ENCODE results near the gene FGF19.

The FGF19 gene

DNA sequence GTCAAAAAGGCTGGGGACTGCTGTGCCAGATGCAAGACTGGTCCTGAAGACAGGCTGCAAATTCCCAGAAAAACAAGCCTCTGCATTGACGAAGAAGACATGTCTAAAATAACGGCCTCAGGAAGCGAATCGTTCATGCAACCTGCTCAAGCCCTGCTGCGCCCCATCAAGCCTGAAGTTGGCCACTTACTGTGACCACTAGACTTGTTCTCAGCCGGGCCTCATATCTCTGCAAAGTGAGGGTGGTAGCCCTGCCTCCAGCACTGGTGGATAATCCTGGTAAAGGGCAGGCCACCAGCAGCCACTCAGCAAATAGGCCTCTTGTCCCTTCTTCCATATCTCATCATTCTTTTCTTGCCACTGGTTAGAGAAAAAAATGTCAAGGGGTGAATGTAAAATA lies 40.5 kb downstream of the FGF19 start:
- Histone ChIP-seq H4K20me1 (ENCODE audit: insufficient read depth, low read length) (peaks cover 6% of the 10 kb centered on the region), H3K9me3 (ENCODE audit: insufficient read depth, low read length, severe bottlenecking) (no peaks in the 10 kb centered on the region), H3K4me2 (ENCODE audit: insufficient read depth, low read length) (no peak overlapping the region), H3K4me3 (ENCODE audit: low read depth in 1 of 2, low read length in 2 of 2) (no peak overlapping the region), H3K9ac (ENCODE audit: low read depth, low read length) (no peak overlapping the region), H3K36me3 (ENCODE audit: insufficient read depth, low read length) (peaks cover 32% of the 10 kb centered on the region), H3K4me1 (ENCODE audit: insufficient read depth, low read length) (no peaks in the 10 kb centered on the region), H3K79me2 (ENCODE audit: insufficient read depth, low read length) (no peaks in the 10 kb centered on the region), H3K27ac (ENCODE audit: low read length) (no peak overlapping the region), H2AFZ (ENCODE audit: low read depth, low read length) (no peak overlapping the region), H3K27me3 (ENCODE audit: insufficient read depth, low read length, poor library complexity) (no peaks in the 10 kb centered on the region)
- ATAC-seq (ENCODE audit: insufficient read depth, low read depth) (no peak), DNase-seq (no peak)
- TF ChIP-seq, protein P1, sequence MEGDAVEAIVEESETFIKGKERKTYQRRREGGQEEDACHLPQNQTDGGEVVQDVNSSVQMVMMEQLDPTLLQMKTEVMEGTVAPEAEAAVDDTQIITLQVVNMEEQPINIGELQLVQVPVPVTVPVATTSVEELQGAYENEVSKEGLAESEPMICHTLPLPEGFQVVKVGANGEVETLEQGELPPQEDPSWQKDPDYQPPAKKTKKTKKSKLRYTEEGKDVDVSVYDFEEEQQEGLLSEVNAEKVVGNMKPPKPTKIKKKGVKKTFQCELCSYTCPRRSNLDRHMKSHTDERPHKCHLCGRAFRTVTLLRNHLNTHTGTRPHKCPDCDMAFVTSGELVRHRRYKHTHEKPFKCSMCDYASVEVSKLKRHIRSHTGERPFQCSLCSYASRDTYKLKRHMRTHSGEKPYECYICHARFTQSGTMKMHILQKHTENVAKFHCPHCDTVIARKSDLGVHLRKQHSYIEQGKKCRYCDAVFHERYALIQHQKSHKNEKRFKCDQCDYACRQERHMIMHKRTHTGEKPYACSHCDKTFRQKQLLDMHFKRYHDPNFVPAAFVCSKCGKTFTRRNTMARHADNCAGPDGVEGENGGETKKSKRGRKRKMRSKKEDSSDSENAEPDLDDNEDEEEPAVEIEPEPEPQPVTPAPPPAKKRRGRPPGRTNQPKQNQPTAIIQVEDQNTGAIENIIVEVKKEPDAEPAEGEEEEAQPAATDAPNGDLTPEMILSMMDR (IDR thresholded peaks at IDR 0.05; ENCODE audit: borderline replicate concordance, extremely low read depth, low read length, poor library complexity, severe bottlenecking): no peak
- TF ChIP-seq EZH2 (IDR thresholded peaks at IDR 0.05; ENCODE audit: borderline replicate concordance, low read depth, low read length, severe bottlenecking): no peak

DNA sequence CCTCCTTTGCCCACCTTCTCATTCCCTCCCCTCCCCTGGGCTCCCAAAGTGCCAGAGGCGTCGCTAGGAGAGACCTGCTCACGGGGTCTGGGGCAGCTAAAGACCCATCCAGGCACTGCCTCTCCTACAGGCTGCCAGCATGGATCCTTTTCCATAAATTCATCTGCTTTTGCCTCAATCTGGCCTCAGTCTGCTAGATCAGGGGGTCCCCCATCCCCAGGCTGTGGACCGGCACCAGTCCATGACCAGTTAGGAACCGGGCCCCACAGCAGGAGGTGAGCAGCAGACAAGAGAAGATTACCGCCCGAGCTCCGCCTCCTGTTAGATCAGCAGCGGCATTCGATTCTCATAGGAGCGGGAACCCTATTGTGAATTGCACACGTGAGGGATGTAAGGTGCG lies 41.0 kb downstream of the FGF19 start:
- TF ChIP-seq, protein P1 (IDR thresholded peaks at IDR 0.05; ENCODE audit: borderline replicate concordance, extremely low read depth, low read length, poor library complexity, severe bottlenecking): no peak
- no peak for TF ChIP-seq EZH2 (IDR thresholded peaks at IDR 0.05; ENCODE audit: borderline replicate concordance, low read depth, low read length, severe bottlenecking)
- H3K4me2 ChIP-seq (ENCODE audit: insufficient read depth, low read length): no peak overlapping the region
- H3K27ac ChIP-seq (ENCODE audit: low read length): no peak overlapping the region
- H3K36me3 ChIP-seq (ENCODE audit: insufficient read depth, low read length): peaks cover 32% of the 10 kb centered on the region
- no peak for ATAC-seq (ENCODE audit: insufficient read depth, low read depth)
- no peaks in the 10 kb centered on the region for H3K9me3 ChIP-seq (ENCODE audit: insufficient read depth, low read length, severe bottlenecking)
- H3K79me2 ChIP-seq (ENCODE audit: insufficient read depth, low read length): no peaks in the 10 kb centered on the region
- no peak overlapping the region for H3K4me3 ChIP-seq (ENCODE audit: low read depth in 1 of 2, low read length in 2 of 2)
- H2AFZ ChIP-seq (ENCODE audit: low read depth, low read length): no peak overlapping the region
- H4K20me1 ChIP-seq (ENCODE audit: insufficient read depth, low read length): peaks cover 6% of the 10 kb centered on the region
- no peaks in the 10 kb centered on the region for H3K27me3 ChIP-seq (ENCODE audit: insufficient read depth, low read length, poor library complexity)
- no peak overlapping the region for H3K9ac ChIP-seq (ENCODE audit: low read depth, low read length)
- no peaks in the 10 kb centered on the region for H3K4me1 ChIP-seq (ENCODE audit: insufficient read depth, low read length)
- DNase-seq: no peak

DNA sequence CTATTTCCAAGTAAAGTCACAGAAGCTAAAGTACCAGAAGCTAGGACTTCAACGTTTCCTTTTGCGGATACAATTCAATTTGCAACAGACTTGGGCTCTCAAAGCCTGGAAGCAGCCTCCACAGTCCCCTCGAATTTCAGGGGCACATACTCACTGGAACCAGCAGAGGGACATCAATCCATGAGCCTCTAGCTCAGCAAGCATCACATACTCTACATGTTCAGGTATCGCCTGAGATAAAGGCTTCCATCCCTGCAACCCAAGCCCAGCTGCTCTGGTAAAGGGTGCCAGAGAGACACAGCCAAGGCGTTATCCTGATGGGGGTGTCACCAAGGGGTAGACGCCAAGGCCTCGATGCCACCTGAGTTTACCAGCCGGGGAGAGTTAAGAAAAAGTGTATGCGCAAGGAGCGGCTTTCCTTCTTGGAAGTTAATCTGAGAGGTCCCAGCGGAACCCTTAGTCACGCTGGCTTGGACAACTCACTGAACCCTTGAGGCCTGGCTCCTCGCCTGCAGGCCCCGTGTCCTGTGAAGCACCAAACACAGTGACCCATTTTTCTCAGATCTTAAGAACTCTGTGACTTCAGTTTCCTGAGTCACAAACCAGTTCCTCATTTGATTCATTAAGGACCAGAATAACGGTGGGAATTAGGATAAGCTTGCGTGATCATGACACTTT lies 41.7 kb downstream of the FGF19 start:
- Histone ChIP-seq H3K4me2 (ENCODE audit: insufficient read depth, low read length) (no peak overlapping the region), H3K9ac (ENCODE audit: low read depth, low read length) (no peak overlapping the region), H3K4me3 (ENCODE audit: low read depth in 1 of 2, low read length in 2 of 2) (no peak overlapping the region), H3K27ac (ENCODE audit: low read length) (no peak overlapping the region), H3K9me3 (ENCODE audit: insufficient read depth, low read length, severe bottlenecking) (no peaks in the 10 kb centered on the region), H3K27me3 (ENCODE audit: insufficient read depth, low read length, poor library complexity) (no peaks in the 10 kb centered on the region), H4K20me1 (ENCODE audit: insufficient read depth, low read length) (peaks cover 6% of the 10 kb centered on the region), H2AFZ (ENCODE audit: low read depth, low read length) (no peak overlapping the region), H3K36me3 (ENCODE audit: insufficient read depth, low read length) (peaks cover 27% of the 10 kb centered on the region), H3K4me1 (ENCODE audit: insufficient read depth, low read length) (no peaks in the 10 kb centered on the region), H3K79me2 (ENCODE audit: insufficient read depth, low read length) (no peaks in the 10 kb centered on the region)
- ATAC-seq (ENCODE audit: insufficient read depth, low read depth): peak; percentile 58; the same call in 1 of the 3 replicates
- TF ChIP-seq, protein P1 (IDR thresholded peaks at IDR 0.05; ENCODE audit: borderline replicate concordance, extremely low read depth, low read length, poor library complexity, severe bottlenecking): peak; percentile 30
- no peak for TF ChIP-seq EZH2 (IDR thresholded peaks at IDR 0.05; ENCODE audit: borderline replicate concordance, low read depth, low read length, severe bottlenecking)
- DNase-seq: no peak
